LNCaP clone FGC (cell line): ENCODE measurements around the gene ERICH2.

Experiments
- DNase-seq: peaks from one replicate; pipeline ENCODE4 v3.0.0-alpha.2; 2011; ENCODE audit warnings: low read depth
- H3K4me3 ChIP-seq: 2 replicates; pipeline ENCODE4 v1.5.1; 2011; ENCODE audit warnings: mild to moderate bottlenecking, low read depth, low read length, control low read depth
- TF ChIP-seq, protein P1 (sequence below): IDR thresholded peaks from 2 replicates; pipeline ENCODE4 v1.5.1; 2012; ENCODE audit warnings: mild to moderate bottlenecking; ENCODE audit not compliant: control insufficient read depth, insufficient read depth; ENCODE audit errors: extremely low read depth

The ERICH2 gene

DNA sequence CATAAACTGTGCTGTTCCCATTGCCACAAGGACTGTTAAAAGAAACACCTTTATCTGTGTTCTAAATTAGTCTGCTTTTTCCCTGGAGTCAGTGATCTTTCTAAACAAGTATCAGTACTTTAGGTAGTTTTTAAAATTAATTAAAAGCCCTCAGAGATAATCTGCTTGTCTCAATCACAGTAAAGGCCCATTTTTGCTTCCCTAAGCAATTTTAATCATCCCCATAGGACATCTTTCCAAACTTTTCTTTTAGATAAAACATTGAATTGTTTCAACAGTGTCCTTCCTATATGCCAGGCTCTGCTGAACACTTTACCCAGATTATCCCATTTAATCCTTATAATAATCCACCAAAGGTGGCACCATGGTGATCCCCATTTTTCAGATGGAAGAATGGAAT is 3.9 kb downstream of the ERICH2 start:
- no peak for DNase-seq
- TF ChIP-seq, protein P1, sequence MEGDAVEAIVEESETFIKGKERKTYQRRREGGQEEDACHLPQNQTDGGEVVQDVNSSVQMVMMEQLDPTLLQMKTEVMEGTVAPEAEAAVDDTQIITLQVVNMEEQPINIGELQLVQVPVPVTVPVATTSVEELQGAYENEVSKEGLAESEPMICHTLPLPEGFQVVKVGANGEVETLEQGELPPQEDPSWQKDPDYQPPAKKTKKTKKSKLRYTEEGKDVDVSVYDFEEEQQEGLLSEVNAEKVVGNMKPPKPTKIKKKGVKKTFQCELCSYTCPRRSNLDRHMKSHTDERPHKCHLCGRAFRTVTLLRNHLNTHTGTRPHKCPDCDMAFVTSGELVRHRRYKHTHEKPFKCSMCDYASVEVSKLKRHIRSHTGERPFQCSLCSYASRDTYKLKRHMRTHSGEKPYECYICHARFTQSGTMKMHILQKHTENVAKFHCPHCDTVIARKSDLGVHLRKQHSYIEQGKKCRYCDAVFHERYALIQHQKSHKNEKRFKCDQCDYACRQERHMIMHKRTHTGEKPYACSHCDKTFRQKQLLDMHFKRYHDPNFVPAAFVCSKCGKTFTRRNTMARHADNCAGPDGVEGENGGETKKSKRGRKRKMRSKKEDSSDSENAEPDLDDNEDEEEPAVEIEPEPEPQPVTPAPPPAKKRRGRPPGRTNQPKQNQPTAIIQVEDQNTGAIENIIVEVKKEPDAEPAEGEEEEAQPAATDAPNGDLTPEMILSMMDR, result no peak
- no peak overlapping the region for H3K4me3 ChIP-seq

DNA sequence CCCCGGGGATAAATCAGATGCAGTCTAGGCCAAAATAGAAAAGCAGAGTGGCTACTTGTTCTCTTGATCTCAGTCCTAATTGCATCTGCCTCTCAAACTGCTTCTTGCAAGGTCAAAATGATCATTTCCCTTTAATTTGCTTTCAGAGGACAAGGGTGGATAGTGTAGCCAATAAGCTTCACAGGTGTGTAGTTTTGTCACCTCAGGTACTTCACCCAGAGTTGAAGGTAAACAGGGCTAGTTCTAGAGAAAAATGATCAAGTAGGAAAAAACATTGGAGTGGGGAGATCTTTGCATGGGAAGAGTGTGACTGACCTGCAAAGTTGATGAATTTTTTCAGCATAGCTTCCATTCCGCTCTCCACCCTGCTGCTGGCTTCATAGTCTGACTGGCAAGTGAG is 8.7 kb downstream of the ERICH2 start:
- no peak for DNase-seq
- TF ChIP-seq, protein P1, result no peak
- H3K4me3 ChIP-seq, result no peak overlapping the region

DNA sequence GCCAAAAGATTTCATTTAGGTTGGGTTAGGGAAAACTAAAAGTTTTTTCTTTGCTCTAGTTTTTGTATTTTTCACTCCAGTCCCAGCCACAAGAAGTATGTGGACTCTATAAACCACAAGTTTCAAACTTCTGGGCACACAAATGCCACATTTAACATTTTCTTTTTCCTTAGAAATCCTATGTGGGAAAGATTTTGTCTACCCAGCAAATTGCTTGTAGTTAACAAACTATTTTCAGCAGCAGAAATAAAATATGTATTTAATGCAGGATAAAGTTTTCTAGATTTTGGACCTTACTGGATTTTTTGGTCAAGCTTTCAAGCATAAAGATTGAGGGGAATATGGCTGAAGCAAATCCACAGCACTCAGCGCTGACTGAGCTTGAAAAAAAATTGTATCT is 9.1 kb downstream of the ERICH2 start:
- H3K4me3 ChIP-seq, result no peak overlapping the region
- no peak for DNase-seq
- TF ChIP-seq, protein P1, result no peak

DNA sequence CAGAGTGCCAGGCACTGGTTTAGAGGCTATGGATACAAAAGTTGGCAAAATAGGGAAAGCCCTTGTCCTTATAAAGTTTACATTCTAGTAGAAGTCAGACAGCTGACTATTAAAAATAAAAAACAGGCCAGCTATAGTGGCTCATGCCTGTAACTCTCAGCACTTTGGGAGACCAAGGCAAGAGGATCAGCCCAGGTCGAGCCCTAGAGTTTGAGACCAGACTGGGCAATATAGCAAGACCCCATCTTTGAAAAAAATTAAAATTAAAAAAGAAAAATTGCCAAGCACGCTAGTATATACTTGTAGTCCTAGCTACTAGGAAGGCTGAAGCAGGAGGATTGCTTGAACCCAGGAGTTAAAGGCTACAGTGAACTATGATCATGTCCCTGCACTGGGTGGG is 12.5 kb downstream of the ERICH2 start:
- TF ChIP-seq, protein P1, result no peak
- H3K4me3 ChIP-seq, result no peak overlapping the region
- DNase-seq, result no peak

DNA sequence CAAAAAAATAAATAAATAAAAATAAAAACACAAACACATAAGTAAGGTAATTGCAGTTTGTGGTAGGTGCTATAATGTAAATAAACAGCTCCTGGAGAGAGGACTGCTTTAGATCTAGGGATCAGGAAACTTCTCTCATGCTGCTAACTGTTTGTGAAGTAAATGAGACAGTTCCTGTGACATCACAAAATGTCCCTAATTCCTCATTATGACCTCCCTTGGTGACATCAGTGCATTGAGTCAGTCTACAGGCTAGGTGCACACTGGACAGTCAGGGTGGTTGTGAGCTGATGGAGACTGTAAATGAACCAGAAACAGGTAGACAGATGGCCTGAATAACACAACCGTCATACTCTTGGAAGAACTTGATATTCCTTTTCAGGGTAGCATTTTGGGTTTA is 13.4 kb downstream of the ERICH2 start:
- H3K4me3 ChIP-seq, result no peak overlapping the region
- DNase-seq, result no peak
- TF ChIP-seq, protein P1, result no peak

DNA sequence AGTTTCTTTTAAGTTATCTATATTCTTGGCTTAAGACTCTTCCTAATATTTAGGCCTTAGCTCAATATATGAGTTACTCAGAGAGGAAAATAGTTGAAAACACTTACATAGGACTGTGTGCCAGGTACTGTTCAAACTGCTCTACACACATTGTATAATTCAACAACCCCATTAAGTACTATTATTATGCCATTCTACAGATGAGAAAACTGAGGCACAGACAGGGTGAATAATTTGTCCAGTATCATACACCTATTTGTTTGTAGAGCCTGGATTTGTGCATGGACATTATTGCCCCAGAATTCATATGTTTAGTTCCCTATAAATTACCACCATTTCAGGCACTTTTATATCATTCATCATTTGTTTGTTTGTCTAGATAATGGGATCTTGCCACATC is 28.8 kb downstream of the ERICH2 start:
- H3K4me3 ChIP-seq, result no peak overlapping the region
- DNase-seq, result no peak
- TF ChIP-seq, protein P1, result no peak

DNA sequence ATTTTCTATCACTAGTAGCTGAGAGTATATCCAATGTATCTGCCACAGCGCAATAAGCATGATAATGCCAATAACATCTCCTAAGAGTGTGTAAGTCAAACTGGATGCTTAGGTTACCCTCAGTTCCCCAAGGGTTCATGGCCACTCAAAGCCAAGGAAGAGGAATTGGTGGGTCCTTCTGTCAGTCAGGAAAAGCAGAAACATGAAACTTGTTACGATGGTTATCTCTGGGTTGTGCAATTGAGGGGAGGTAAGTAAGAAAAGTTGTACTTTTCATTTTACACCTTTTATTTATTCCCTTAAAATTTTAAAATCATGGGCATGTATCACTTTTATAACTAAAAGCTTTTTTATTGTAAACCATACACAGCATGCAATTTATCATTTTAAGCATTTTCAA is 36.4 kb downstream of the ERICH2 start:
- TF ChIP-seq, protein P1, result no peak
- DNase-seq, result no peak
- no peak overlapping the region for H3K4me3 ChIP-seq
